SK-N-SH (cell line): ENCODE data around the gene TSPAN13. TPM values are rescaled to one million over a fixed set of nuclear protein-coding genes. Genes with fewer than 3 reads are reported as not detected.

Source experiments
- CTCF ChIA-PET: fragments of 300-600, 350-600 bp; formaldehyde crosslinking; extraction: SDS; loops from one replicate; lab custom pipeline; 2021; lab: Yijun Ruan, JAX
- POLR2A ChIA-PET: fragments of 350-600 bp; sonication (Branson Sonifier 250); formaldehyde crosslinking; extraction: SDS; loops from one replicate; lab custom pipeline; 2020; ENCODE audit warnings: antibody characterized with exemption, inconsistent platforms; lab: Yijun Ruan, JAX
- DNase-seq: peaks from one replicate; pipeline ENCODE4 v3.0.0; 2012
- H2AFZ ChIP-seq: fragments of 200-600 bp; sonication (generic); 2 replicates; pipeline ENCODE4 v1.8.1; 2016; ENCODE audit warnings: antibody characterized with exemption, mild to moderate bottlenecking, low read depth
- H3F3A ChIP-seq: fragments of 200-600 bp; sonication (generic); replicated peaks from 2 replicates; pipeline ENCODE3; 2016; ENCODE audit warnings: antibody characterized with exemption, mild to moderate bottlenecking; ENCODE audit not compliant: insufficient read depth
- H3K27ac ChIP-seq, 2 experiments: fragments of 200-500 bp in 1 of 2; fragments of 200-600 bp in 1 of 2; sonication (Bioruptor generic) in 1 of 2; sonication (generic), shearing (Covaris generic) in 1 of 2; 2 replicates each; pipeline versions ENCODE4 v1.5.1 to v1.6.1; 2014 to 2016; ENCODE audit warnings: low read depth in 2 of 2, inconsistent platforms in 1 of 2, low read length in 1 of 2, mild to moderate bottlenecking in 1 of 2, mixed read lengths in 1 of 2
- H3K27me3 ChIP-seq: fragments of 200-600 bp; sonication (generic), shearing (Covaris generic); 2 replicates; pipeline ENCODE4 v1.6.1; 2016; ENCODE audit warnings: mixed run types; ENCODE audit not compliant: insufficient read depth
- H3K36me3 ChIP-seq, 2 experiments: fragments of 200-500 bp in 1 of 2; fragments of 200-600 bp in 1 of 2; sonication (Bioruptor generic) in 1 of 2; sonication (generic) in 1 of 2; replicated peaks in 1 of 2; 2 replicates each; pipeline versions ENCODE3 to v1.5.1; 2014 to 2016; ENCODE audit warnings: low read length in 1 of 2, mild to moderate bottlenecking in 1 of 2; ENCODE audit not compliant: insufficient read depth in 2 of 2, control insufficient read depth in 1 of 2
- H3K4me1 ChIP-seq, 2 experiments: fragments of 200-500 bp in 1 of 2; fragments of 200-600 bp in 1 of 2; sonication (Bioruptor generic) in 1 of 2; sonication (generic), shearing (Covaris generic) in 1 of 2; 2 replicates each; pipeline versions ENCODE4 v1.5.1 to v1.6.1; 2014 to 2016; ENCODE audit warnings: low read depth in 1 of 2, low read length in 1 of 2, mixed run types in 1 of 2; ENCODE audit not compliant: insufficient read depth in 2 of 2, control insufficient read depth in 1 of 2
- H3K4me2 ChIP-seq: fragments of 200-600 bp; sonication (generic), shearing (Covaris generic); 2 replicates; pipeline ENCODE4 v1.6.1; 2017; ENCODE audit warnings: mixed run types
- H3K4me3 ChIP-seq, 2 experiments: fragments of 200-500 bp in 1 of 2; fragments of 200-600 bp in 1 of 2; sonication (Bioruptor generic) in 1 of 2; sonication (generic), shearing (Covaris generic) in 1 of 2; 2 replicates each; pipeline versions ENCODE4 v1.5.1 to v1.8.1; 2014 to 2016; ENCODE audit warnings: low read depth in 2 of 2, inconsistent platforms in 1 of 2, low read length in 1 of 2, mild to moderate bottlenecking in 1 of 2, mixed read lengths in 1 of 2, moderate library complexity in 1 of 2
- H3K79me2 ChIP-seq: fragments of 200-600 bp; sonication (generic); 2 replicates; pipeline ENCODE4 v1.8.1; 2017; ENCODE audit warnings: mild to moderate bottlenecking; ENCODE audit not compliant: insufficient read depth
- H3K9ac ChIP-seq: fragments of 200-600 bp; sonication (generic); 2 replicates; pipeline ENCODE4 v1.6.1; 2017; ENCODE audit warnings: mixed run types
- H3K9me2 ChIP-seq: fragments of 200-600 bp; sonication (generic); 2 replicates; pipeline ENCODE4 v1.6.1; 2017; ENCODE audit warnings: mixed run types
- H3K9me3 ChIP-seq: fragments of 200-600 bp; sonication (generic); 2 replicates; pipeline ENCODE4 v1.6.1; 2017; ENCODE audit warnings: mixed run types, mild to moderate bottlenecking, moderate library complexity
- H4K20me1 ChIP-seq: fragments of 200-600 bp; sonication (generic); 2 replicates; pipeline ENCODE4 v1.6.1; 2017; ENCODE audit warnings: mild to moderate bottlenecking, mixed run types; ENCODE audit not compliant: insufficient read depth
- CTCF ChIP-seq: fragments of 200-600 bp; sonication (generic); IDR thresholded peaks from 2 replicates; pipeline ENCODE4 v1.6.1; 2017; ENCODE audit warnings: antibody characterized with exemption, mild to moderate bottlenecking, moderate library complexity
- ELF1 ChIP-seq: IDR thresholded peaks from 2 replicates; pipeline ENCODE4 v1.4.0; 2012
- FOSL2 ChIP-seq: IDR thresholded peaks from 2 replicates; pipeline ENCODE4 v1.4.0; 2012; ENCODE audit warnings: low read depth, mild to moderate bottlenecking, moderate library complexity, borderline replicate concordance
- FOXM1 ChIP-seq: IDR thresholded peaks from 2 replicates; pipeline ENCODE4 v1.4.0; 2012; ENCODE audit warnings: low read depth, mild to moderate bottlenecking
- MXI1 ChIP-seq: IDR thresholded peaks from 2 replicates; pipeline ENCODE4 v1.6.1; 2012; ENCODE audit warnings: mild to moderate bottlenecking, low read depth, low read length, improper control_type of control experiment
- RAD21 ChIP-seq: IDR thresholded peaks from 2 replicates; pipeline ENCODE4 v1.6.1; 2012; ENCODE audit warnings: mild to moderate bottlenecking, low read length
- RCOR1 ChIP-seq: fragments of 150-350 bp; IDR thresholded peaks from 2 replicates; pipeline ENCODE4 v1.6.1; 2017; ENCODE audit warnings: antibody characterized with exemption, low read length
- REST ChIP-seq: IDR thresholded peaks from 2 replicates; pipeline ENCODE4 v1.6.1; 2012; ENCODE audit warnings: mild to moderate bottlenecking, low read depth, low read length, moderate library complexity
- RFX5 ChIP-seq: IDR thresholded peaks from 2 replicates; pipeline ENCODE4 v1.6.1; 2012; ENCODE audit warnings: mild to moderate bottlenecking, improper control_type of control experiment, low read length
- ZBTB33 ChIP-seq: IDR thresholded peaks from 2 replicates; pipeline ENCODE4 v1.4.0; 2012; ENCODE audit warnings: low read depth, borderline replicate concordance
- WGBS: methylation state at CpG from one replicate; pipeline ENCODE4 v1.1.6; 2017; ENCODE audit warnings: low lambda C conversion rate; 5-methylcytosine and 5-hydroxymethylcytosine counted together
- polyA plus RNA-seq, 3 experiments: library from polyadenylated mRNA; depleted of rRNA; stranded (reverse); fragments of >200 nt; gene quantifications; 2 replicates each; pipeline ENCODE4 v1.2.3, GENCODE V29; 2012
- TF ChIP-seq, protein P1 (sequence below): IDR thresholded peaks from 2 replicates; pipeline ENCODE4 v1.4.0; 2012; ENCODE audit warnings: low read depth
- TF ChIP-seq, protein P2 (sequence below): IDR thresholded peaks from 2 replicates; pipeline ENCODE4 v1.4.0; 2012; ENCODE audit warnings: low read depth, borderline replicate concordance

TSPAN13 gene
- polyA plus RNA-seq, 1 of the 3 experiments (the other 2 are of a cell fraction), result 0.26 TPM

GRCh38 chr7:16787127-16787526, 33.6 kb downstream of the TSPAN13 start:
- 56% methylated on average over 1 of the region's 1 CpG for WGBS
- Histone ChIP-seq H3K4me1 (peaks cover 0 to 4% of the 10 kb centered on the region in 2 experiments; a peak in 2 of 4 replicates), H4K20me1 (no peaks in the 10 kb centered on the region), H3K9me2 (no peaks in the 10 kb centered on the region), H3K36me3 (no peaks in the 10 kb centered on the region), H3K79me2 (no peaks in the 10 kb centered on the region), H3K4me2 (no peak overlapping the region), H2AFZ (no peak overlapping the region), H3K27me3 (no peaks in the 10 kb centered on the region), H3K9me3 (no peaks in the 10 kb centered on the region), H3K4me3 (no peak overlapping the region), H3K9ac (no peak overlapping the region), H3K27ac (no peak overlapping the region), H3F3A (no peaks in the 10 kb centered on the region)
- CTCF ChIA-PET, result interaction anchor here (0.6 to 1.8 kb wide), 6 partner anchors 10 to 336 kb away, joined by 3 to 6 read pairs (median 4); no protein-coding TSS in a partner anchor
- DNase-seq, result no peak
- POLR2A ChIA-PET, result no interaction called here
- TF ChIP-seq ELF1, result no peak
- no peak for TF ChIP-seq REST
- TF ChIP-seq MXI1, result no peak
- TF ChIP-seq RCOR1, result no peak
- no peak for TF ChIP-seq RFX5
- TF ChIP-seq FOSL2, result no peak
- no peak for TF ChIP-seq ZBTB33
- TF ChIP-seq, protein P1, sequence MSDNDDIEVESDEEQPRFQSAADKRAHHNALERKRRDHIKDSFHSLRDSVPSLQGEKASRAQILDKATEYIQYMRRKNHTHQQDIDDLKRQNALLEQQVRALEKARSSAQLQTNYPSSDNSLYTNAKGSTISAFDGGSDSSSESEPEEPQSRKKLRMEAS, result no peak
- TF ChIP-seq FOXM1, result no peak

DNA sequence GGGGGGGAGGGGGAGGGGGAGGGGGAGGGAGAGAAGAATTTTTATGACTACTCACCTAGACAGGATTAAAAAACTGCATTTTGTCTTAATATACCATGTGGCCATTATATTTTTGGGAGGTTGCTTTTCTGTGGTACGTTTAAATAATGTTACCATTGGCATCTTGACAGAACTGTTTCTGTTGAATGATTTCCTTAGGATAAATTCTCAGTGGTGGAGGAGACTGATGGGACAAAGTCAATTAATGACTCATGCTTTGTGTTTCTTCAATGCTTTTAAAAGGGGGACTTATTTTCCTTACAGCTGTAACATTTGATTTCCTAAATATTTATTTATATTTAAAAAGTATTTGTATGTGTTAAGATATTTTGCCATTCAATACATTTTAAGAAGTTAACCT, 37.5 kb downstream of the TSPAN13 start:
- Histone ChIP-seq H3K27ac (no peak overlapping the region), H3K9ac (no peak overlapping the region), H4K20me1 (no peaks in the 10 kb centered on the region), H3K4me3 (no peak overlapping the region), H3K36me3 (no peaks in the 10 kb centered on the region), H3F3A (no peaks in the 10 kb centered on the region), H3K4me2 (no peak overlapping the region), H3K79me2 (no peaks in the 10 kb centered on the region), H3K4me1 (peaks cover 0 to 13% of the 10 kb centered on the region in 2 experiments; a peak in 2 of 4 replicates), H3K27me3 (peaks cover 4% of the 10 kb centered on the region; the same call in 1 of the 2 replicates), H2AFZ (no peak overlapping the region), H3K9me3 (no peaks in the 10 kb centered on the region), H3K9me2 (no peaks in the 10 kb centered on the region)
- WGBS, result 14% methylated on average over 1 of the region's 1 CpG
- POLR2A ChIA-PET, result no interaction called here
- DNase-seq, result no peak
- TF ChIP-seq, protein P2, sequence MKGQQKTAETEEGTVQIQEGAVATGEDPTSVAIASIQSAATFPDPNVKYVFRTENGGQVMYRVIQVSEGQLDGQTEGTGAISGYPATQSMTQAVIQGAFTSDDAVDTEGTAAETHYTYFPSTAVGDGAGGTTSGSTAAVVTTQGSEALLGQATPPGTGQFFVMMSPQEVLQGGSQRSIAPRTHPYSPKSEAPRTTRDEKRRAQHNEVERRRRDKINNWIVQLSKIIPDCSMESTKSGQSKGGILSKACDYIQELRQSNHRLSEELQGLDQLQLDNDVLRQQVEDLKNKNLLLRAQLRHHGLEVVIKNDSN, result no peak
- no peak for TF ChIP-seq FOXM1
- TF ChIP-seq, protein P1, result no peak
- no peak for TF ChIP-seq CTCF
- no peak for TF ChIP-seq RAD21
- TF ChIP-seq ELF1, result no peak
- CTCF ChIA-PET, result interaction anchor here (0.9 kb wide), 1 partner anchor 9 kb away, joined by 3 read pairs; no protein-coding TSS in a partner anchor
